Ovary (tissue), 3 donors: ENCODE data around the gene PLEKHM3.

Experiments
- CTCF ChIP-seq, 3 donors: fragments of 450-650 bp in 2 of 3; fragments of 200-600 bp in 1 of 3; IDR thresholded peaks; one replicate each; pipeline versions ENCODE4 v1.5.1 to v1.8.0; 2016 to 2022; ENCODE audit warnings: antibody characterized with exemption in 3 of 3, mild to moderate bottlenecking in 1 of 3
- POLR2A ChIP-seq: fragments of 450-650 bp; IDR thresholded peaks from one replicate; pipeline ENCODE4 v1.6.1; 2017; ENCODE audit warnings: antibody characterized with exemption, mild to moderate bottlenecking, moderate library complexity
- donor health status: DM: no; HTN: no; CAD: no.

GRCh38 chr2:208033701-208034502 is 8.6 kb upstream of the PLEKHM3 start:
- no peak for TF ChIP-seq CTCF (IDR thresholded peaks at IDR 0.05)
- TF ChIP-seq POLR2A, result no peak
